Activated naive CD8-positive, alpha-beta T cell (primary cell): ENCODE measurements around the gene TBL1X.

Experiments used
- H3K27ac Mint-ChIP-seq: one replicate; pipeline ENCODE4 v1.8.0; 2021; ENCODE audit warnings: mixed read lengths
- H3K27me3 Mint-ChIP-seq: one replicate; pipeline ENCODE4 v1.8.0; 2021; ENCODE audit warnings: mixed read lengths
- H3K36me3 Mint-ChIP-seq: one replicate; pipeline ENCODE4 v1.8.0; 2021; ENCODE audit warnings: mixed read lengths
- H3K4me1 Mint-ChIP-seq: one replicate; pipeline ENCODE4 v1.8.0; 2021; ENCODE audit warnings: low read depth, mixed read lengths
- H3K4me3 Mint-ChIP-seq: one replicate; pipeline ENCODE4 v1.8.0; 2021; ENCODE audit warnings: mild to moderate bottlenecking, mixed read lengths
- H3K9me3 Mint-ChIP-seq: one replicate; pipeline ENCODE4 v1.8.0; 2021; ENCODE audit warnings: low read depth, mixed read lengths

Gene TBL1X

GRCh38 chrX:9619581-9619980 is 154.7 kb downstream of the TBL1X start:
- Mint-ChIP-seq H3K9me3 (no peaks in the 10 kb centered on the region), H3K4me3 (no peak overlapping the region), H3K4me1 (peaks cover 43% of the 10 kb centered on the region), H3K27me3 (no peaks in the 10 kb centered on the region), H3K36me3 (peaks cover 5% of the 10 kb centered on the region), H3K27ac (no peak overlapping the region)

- Mint-ChIP-seq H3K9me3 (no peaks in the 10 kb centered on the region), H3K27ac (no peak overlapping the region), H3K4me3 (no peak overlapping the region), H3K27me3 (no peaks in the 10 kb centered on the region), H3K4me1 (peaks cover 59% of the 10 kb centered on the region), H3K36me3 (peaks cover 5% of the 10 kb centered on the region)
Measured at GRCh38 chrX:9622128-9622527, 157.3 kb downstream of the TBL1X start.

GRCh38 chrX:9626379-9626778 is 161.5 kb downstream of the TBL1X start:
- Mint-ChIP-seq H3K27ac (no peak overlapping the region), H3K9me3 (no peaks in the 10 kb centered on the region), H3K4me3 (no peak overlapping the region), H3K27me3 (no peaks in the 10 kb centered on the region), H3K36me3 (peaks cover 6% of the 10 kb centered on the region), H3K4me1 (peaks cover 47% of the 10 kb centered on the region)

GRCh38 chrX:9627922-9628321 is 163.1 kb downstream of the TBL1X start:
- H3K36me3 Mint-ChIP-seq: peaks cover 3% of the 10 kb centered on the region
- H3K27ac Mint-ChIP-seq: peak overlapping the region; percentile 46
- no peaks in the 10 kb centered on the region for H3K27me3 Mint-ChIP-seq
- peaks cover 38% of the 10 kb centered on the region for H3K4me1 Mint-ChIP-seq
- H3K4me3 Mint-ChIP-seq: no peak overlapping the region
- no peaks in the 10 kb centered on the region for H3K9me3 Mint-ChIP-seq

- Mint-ChIP-seq H3K27ac (peak overlapping the region; percentile 3), H3K4me3 (no peak overlapping the region), H3K9me3 (no peaks in the 10 kb centered on the region), H3K27me3 (no peaks in the 10 kb centered on the region), H3K4me1 (peaks cover 35% of the 10 kb centered on the region), H3K36me3 (peaks cover 3% of the 10 kb centered on the region)
Measured at GRCh38 chrX:9628779-9629493, 164.1 kb downstream of the TBL1X start.

- Mint-ChIP-seq H3K36me3 (peaks cover 3% of the 10 kb centered on the region), H3K4me1 (peaks cover 24% of the 10 kb centered on the region), H3K27me3 (no peaks in the 10 kb centered on the region), H3K27ac (no peak overlapping the region), H3K4me3 (no peak overlapping the region), H3K9me3 (no peaks in the 10 kb centered on the region)
Measured at GRCh38 chrX:9634551-9634950, 169.7 kb downstream of the TBL1X start.

- H3K27me3 Mint-ChIP-seq: no peaks in the 10 kb centered on the region
- peaks cover 23% of the 10 kb centered on the region for H3K4me1 Mint-ChIP-seq
- no peak overlapping the region for H3K27ac Mint-ChIP-seq
- H3K4me3 Mint-ChIP-seq: no peak overlapping the region
- no peaks in the 10 kb centered on the region for H3K9me3 Mint-ChIP-seq
- H3K36me3 Mint-ChIP-seq: peaks cover 3% of the 10 kb centered on the region
Measured at GRCh38 chrX:9635368-9635767, 170.5 kb downstream of the TBL1X start.

GRCh38 chrX:9635803-9636202 is 170.9 kb downstream of the TBL1X start:
- Mint-ChIP-seq H3K27ac (no peak overlapping the region), H3K4me1 (peaks cover 23% of the 10 kb centered on the region), H3K27me3 (no peaks in the 10 kb centered on the region), H3K4me3 (no peak overlapping the region), H3K36me3 (peaks cover 3% of the 10 kb centered on the region), H3K9me3 (no peaks in the 10 kb centered on the region)

GRCh38 chrX:9638871-9639270 is 174.0 kb downstream of the TBL1X start:
- no peaks in the 10 kb centered on the region for H3K9me3 Mint-ChIP-seq
- no peaks in the 10 kb centered on the region for H3K27me3 Mint-ChIP-seq
- peak overlapping the region; percentile 16 for H3K27ac Mint-ChIP-seq
- peaks cover 35% of the 10 kb centered on the region for H3K4me1 Mint-ChIP-seq
- H3K36me3 Mint-ChIP-seq: no peaks in the 10 kb centered on the region
- H3K4me3 Mint-ChIP-seq: no peak overlapping the region

- Mint-ChIP-seq H3K4me1 (peaks cover 38% of the 10 kb centered on the region), H3K9me3 (no peaks in the 10 kb centered on the region), H3K4me3 (no peak overlapping the region), H3K27ac (peak overlapping the region; percentile 72), H3K36me3 (no peaks in the 10 kb centered on the region), H3K27me3 (no peaks in the 10 kb centered on the region)
Measured at GRCh38 chrX:9642270-9642995, 177.6 kb downstream of the TBL1X start.

GRCh38 chrX:9643807-9644206 is 178.9 kb downstream of the TBL1X start:
- no peaks in the 10 kb centered on the region for H3K36me3 Mint-ChIP-seq
- H3K27me3 Mint-ChIP-seq: no peaks in the 10 kb centered on the region
- H3K9me3 Mint-ChIP-seq: no peaks in the 10 kb centered on the region
- H3K4me1 Mint-ChIP-seq: peaks cover 36% of the 10 kb centered on the region
- H3K27ac Mint-ChIP-seq: peak overlapping the region; percentile 66
- H3K4me3 Mint-ChIP-seq: peak overlapping the region; percentile 12

- no peaks in the 10 kb centered on the region for H3K36me3 Mint-ChIP-seq
- H3K27ac Mint-ChIP-seq: peak overlapping the region; percentile 66
- peaks cover 32% of the 10 kb centered on the region for H3K4me1 Mint-ChIP-seq
- H3K27me3 Mint-ChIP-seq: no peaks in the 10 kb centered on the region
- H3K9me3 Mint-ChIP-seq: no peaks in the 10 kb centered on the region
- peak overlapping the region; percentile 12 for H3K4me3 Mint-ChIP-seq
Measured at GRCh38 chrX:9644335-9644734, 179.5 kb downstream of the TBL1X start.

- no peaks in the 10 kb centered on the region for H3K27me3 Mint-ChIP-seq
- peaks cover 31% of the 10 kb centered on the region for H3K4me1 Mint-ChIP-seq
- H3K9me3 Mint-ChIP-seq: no peaks in the 10 kb centered on the region
- H3K27ac Mint-ChIP-seq: no peak overlapping the region
- no peak overlapping the region for H3K4me3 Mint-ChIP-seq
- no peaks in the 10 kb centered on the region for H3K36me3 Mint-ChIP-seq
Measured at GRCh38 chrX:9646471-9647224, 181.8 kb downstream of the TBL1X start.

- no peaks in the 10 kb centered on the region for H3K36me3 Mint-ChIP-seq
- no peak overlapping the region for H3K27ac Mint-ChIP-seq
- H3K4me3 Mint-ChIP-seq: no peak overlapping the region
- no peaks in the 10 kb centered on the region for H3K27me3 Mint-ChIP-seq
- peaks cover 23% of the 10 kb centered on the region for H3K4me1 Mint-ChIP-seq
- no peaks in the 10 kb centered on the region for H3K9me3 Mint-ChIP-seq
Measured at GRCh38 chrX:9647431-9647830, 182.6 kb downstream of the TBL1X start.

GRCh38 chrX:9650091-9650490 is 185.2 kb downstream of the TBL1X start:
- H3K36me3 Mint-ChIP-seq: no peaks in the 10 kb centered on the region
- no peaks in the 10 kb centered on the region for H3K4me1 Mint-ChIP-seq
- H3K4me3 Mint-ChIP-seq: no peak overlapping the region
- H3K27me3 Mint-ChIP-seq: no peaks in the 10 kb centered on the region
- no peak overlapping the region for H3K27ac Mint-ChIP-seq
- H3K9me3 Mint-ChIP-seq: no peaks in the 10 kb centered on the region
